H1 (cell line): ENCODE measurements around the gene DMPK.
A peak's percentile ranks its signal among the peaks of the same experiment; 100 is the strongest.

Experiments used
- CHD2 ChIP-seq: IDR thresholded peaks from 2 replicates; pipeline ENCODE4 v1.6.1; 2012; ENCODE audit warnings: low read length, improper control_type of control experiment
- CTCF ChIP-seq, 3 experiments: IDR thresholded peaks; 1 replicate in 2 of 3; 2 replicates in 1 of 3; pipeline versions ENCODE4 v1.5.1 to v1.6.1; 2011; ENCODE audit warnings: low read length in 3 of 3, mild to moderate bottlenecking in 3 of 3, inconsistent platforms in 2 of 3, low read depth in 1 of 3, moderate library complexity in 1 of 3; ENCODE audit not compliant: insufficient read depth in 1 of 3; ENCODE audit errors: control extremely low read depth in 1 of 3
- EZH2 ChIP-seq: fragments of 200-600 bp; sonication (generic); IDR thresholded peaks from 2 replicates; pipeline ENCODE4 v1.7.1; 2012; ENCODE audit warnings: low read depth, mild to moderate bottlenecking, moderate library complexity, low read length, inconsistent platforms; ENCODE audit not compliant: severe bottlenecking
- HDAC2 ChIP-seq, 2 experiments: fragments of 300-600 bp in 1 of 2; sonication (generic) in 1 of 2; IDR thresholded peaks; 2 replicates each; pipeline ENCODE4 v1.6.1; 2011 to 2012; ENCODE audit warnings: low read depth in 2 of 2, low read length in 2 of 2, mild to moderate bottlenecking in 2 of 2, moderate library complexity in 2 of 2, borderline replicate concordance in 1 of 2, inconsistent platforms in 1 of 2
- HDAC6 ChIP-seq: IDR thresholded peaks from one replicate; pipeline ENCODE4 v1.7.1; 2012; ENCODE audit warnings: low read depth, mild to moderate bottlenecking, inconsistent platforms, low read length, moderate library complexity
- JUN ChIP-seq: IDR thresholded peaks from 2 replicates; pipeline ENCODE4 v1.6.1; 2011; ENCODE audit warnings: low read depth, mild to moderate bottlenecking, improper control_type of control experiment, low read length
- NANOG ChIP-seq: IDR thresholded peaks from 2 replicates; pipeline ENCODE4 v1.6.1; 2011; ENCODE audit warnings: low read length, low read depth, mild to moderate bottlenecking, inconsistent platforms; ENCODE audit not compliant: insufficient read depth, poor library complexity, severe bottlenecking
- POLR2AphosphoS5 ChIP-seq: IDR thresholded peaks from 2 replicates; pipeline ENCODE4 v1.6.1; 2011; ENCODE audit warnings: low read depth, low read length
- RNF2 ChIP-seq: fragments of 200-900, 300-1000 bp; sonication (generic); IDR thresholded peaks from 2 replicates; pipeline ENCODE4 v1.7.1; 2016; ENCODE audit warnings: borderline replicate concordance, low read depth, mild to moderate bottlenecking, antibody characterized with exemption, low read length; ENCODE audit not compliant: poor library complexity, severe bottlenecking; ENCODE audit errors: missing control alignments
- SP2 ChIP-seq: IDR thresholded peaks from 2 replicates; pipeline ENCODE4 v1.6.1; 2012; ENCODE audit warnings: mild to moderate bottlenecking, low read length, inconsistent platforms
- ZNF274 ChIP-seq: IDR thresholded peaks from 2 replicates; pipeline ENCODE4 v1.7.0; 2012; ENCODE audit warnings: low read length, borderline replicate concordance; ENCODE audit errors: extremely low read depth

GRCh38 chr19:45774765-45775164 is 7.5 kb downstream of the DMPK start:
- TF ChIP-seq CTCF (IDR thresholded peaks at IDR 0.05; ENCODE audit: control extremely low read depth in 1 of 3, insufficient read depth in 1 of 3, low read depth in 1 of 3, low read length in 3 of 3) (peak; percentile 77 to 93 (median 83)), EZH2 (no peak), SP2 (no peak), HDAC6 (no peak), RNF2 (no peak), CHD2 (no peak), HDAC2 (IDR thresholded peaks at IDR 0.05; ENCODE audit: borderline replicate concordance in 1 of 2, low read depth in 2 of 2, low read length in 2 of 2) (no peak), JUN (no peak), POLR2AphosphoS5 (peak; percentile 40; the same call in 1 of the 2 replicates), NANOG (no peak), ZNF274 (no peak)
